Astrocyte (in vitro differentiated cells and primary cell): ENCODE measurements around the gene ZNF787. TPM values are rescaled to one million over a fixed set of nuclear protein-coding genes. Genes with fewer than 3 reads are reported as not detected.
A peak's percentile ranks its signal among the peaks of the same experiment; 100 is the strongest.

ENCODE experiments used
- DNase-seq: peaks from one replicate; pipeline ENCODE4 v3.0.0-alpha.2; 2010; ENCODE audit warnings: low read depth
- FAIRE-seq: peaks from 2 replicates; lab custom pipeline; 2011; peaks lifted over from hg19 to GRCh38; lab: Jason Lieb, UNC
- H2AFZ ChIP-seq: 2 replicates; pipeline ENCODE4 v1.6.0; 2012; ENCODE audit warnings: low read depth, low read length, inconsistent platforms
- H3K27ac ChIP-seq: 2 replicates; pipeline ENCODE4 v1.5.1; 2011; ENCODE audit warnings: low read depth, low read length, inconsistent platforms
- H3K27me3 ChIP-seq: 2 replicates; pipeline ENCODE4 v1.6.0; 2011; ENCODE audit warnings: low read length, inconsistent platforms; ENCODE audit not compliant: insufficient read depth
- H3K36me3 ChIP-seq: 2 replicates; pipeline ENCODE4 v1.5.1; 2011; ENCODE audit warnings: low read length, inconsistent platforms; ENCODE audit not compliant: insufficient read depth
- H3K4me1 ChIP-seq: 2 replicates; pipeline ENCODE4 v1.5.1; 2011; ENCODE audit warnings: low read length, inconsistent platforms; ENCODE audit not compliant: insufficient read depth
- H3K4me2 ChIP-seq: 2 replicates; pipeline ENCODE4 v1.6.0; 2012; ENCODE audit warnings: low read length, inconsistent platforms
- H3K4me3 ChIP-seq: 2 replicates; pipeline ENCODE4 v1.5.1; 2011; ENCODE audit warnings: low read depth, mild to moderate bottlenecking, low read length, inconsistent platforms; ENCODE audit not compliant: insufficient read depth
- H3K79me2 ChIP-seq: 2 replicates; pipeline ENCODE4 v1.6.0; 2012; ENCODE audit warnings: mild to moderate bottlenecking, low read length, inconsistent platforms; ENCODE audit not compliant: insufficient read depth
- H3K9ac ChIP-seq: 2 replicates; pipeline ENCODE4 v1.6.0; 2012; ENCODE audit warnings: mild to moderate bottlenecking, low read length, inconsistent platforms
- H3K9me3 ChIP-seq: 2 replicates; pipeline ENCODE4 v1.5.1; 2012; ENCODE audit warnings: low read depth, mild to moderate bottlenecking, low read length, inconsistent platforms; ENCODE audit not compliant: insufficient read depth
- H4K20me1 ChIP-seq: 2 replicates; pipeline ENCODE4 v1.6.0; 2012; ENCODE audit warnings: low read length, inconsistent platforms; ENCODE audit not compliant: insufficient read depth
- H3K27ac Mint-ChIP-seq: one replicate; pipeline ENCODE4 v1.8.0; 2021; ENCODE audit warnings: mild to moderate bottlenecking, mixed read lengths; ENCODE audit not compliant: unreplicated experiment
- H3K27me3 Mint-ChIP-seq: one replicate; pipeline ENCODE4 v1.8.0; 2021; ENCODE audit warnings: low read depth, mixed read lengths; ENCODE audit not compliant: unreplicated experiment
- H3K36me3 Mint-ChIP-seq: one replicate; pipeline ENCODE4 v1.8.0; 2021; ENCODE audit warnings: low read depth, mixed read lengths; ENCODE audit not compliant: unreplicated experiment
- H3K4me1 Mint-ChIP-seq: one replicate; pipeline ENCODE4 v1.8.0; 2021; ENCODE audit warnings: low read depth, mixed read lengths; ENCODE audit not compliant: unreplicated experiment
- H3K4me3 Mint-ChIP-seq: one replicate; pipeline ENCODE4 v1.8.0; 2021; ENCODE audit warnings: mild to moderate bottlenecking, moderate library complexity, mixed read lengths; ENCODE audit not compliant: unreplicated experiment
- H3K9me3 Mint-ChIP-seq: one replicate; pipeline ENCODE4 v1.8.0; 2021; ENCODE audit warnings: mild to moderate bottlenecking, mixed read lengths; ENCODE audit not compliant: unreplicated experiment
- EZH2 ChIP-seq: IDR thresholded peaks from 2 replicates; pipeline ENCODE4 v1.6.1; 2012; ENCODE audit warnings: mild to moderate bottlenecking, low read length, inconsistent platforms; ENCODE audit not compliant: insufficient read depth
- total RNA-seq: library from RNA; stranded (reverse); gene quantifications from 2 replicates; pipeline ENCODE4 v1.2.1, GENCODE V29; 2021
- TF ChIP-seq, protein P1 (sequence below): IDR thresholded peaks from 2 replicates; pipeline ENCODE4 v1.5.1; 2011; ENCODE audit warnings: low read depth, mild to moderate bottlenecking, inconsistent platforms, low read length, moderate library complexity; ENCODE audit not compliant: insufficient read depth

ZNF787 gene
- total RNA-seq, 1 donor from 2014 or later, result 36.3 TPM

DNA sequence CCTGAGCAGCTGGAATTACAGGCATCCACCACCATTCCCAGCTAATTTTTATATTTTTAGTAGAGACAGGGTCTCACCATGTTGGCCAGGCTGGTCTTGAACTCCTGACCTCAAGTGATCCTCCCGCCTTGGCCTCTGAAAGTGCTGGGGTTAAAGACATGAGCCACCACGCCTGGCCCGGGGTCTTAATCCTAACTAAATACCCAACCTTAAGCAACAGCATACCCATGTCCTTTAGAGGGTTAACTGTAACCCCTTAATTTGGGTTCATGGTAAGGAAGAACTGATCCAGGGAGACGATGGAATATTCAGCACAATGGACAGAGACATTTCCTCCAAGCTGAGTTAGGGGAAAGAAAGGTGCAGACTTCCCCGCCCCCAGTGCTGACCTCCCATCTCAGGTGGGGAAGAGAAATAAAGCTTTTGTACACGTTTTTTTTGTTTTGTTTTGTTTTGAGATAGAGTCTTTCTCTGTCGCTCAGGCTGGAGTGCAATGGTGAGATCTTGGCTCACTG is 46.0 kb upstream of the ZNF787 start:
- Histone ChIP-seq H3K9ac (no peak overlapping the region), H3K27me3 (no peaks in the 10 kb centered on the region), H3K27ac (no peak overlapping the region), H3K4me3 (no peak overlapping the region), H3K4me2 (no peak overlapping the region), H2AFZ (no peak overlapping the region), H3K79me2 (no peaks in the 10 kb centered on the region), H3K36me3 (no peaks in the 10 kb centered on the region), H3K9me3 (no peaks in the 10 kb centered on the region), H3K4me1 (no peaks in the 10 kb centered on the region), H4K20me1 (no peaks in the 10 kb centered on the region)
- Mint-ChIP-seq H3K36me3 (peaks cover 2% of the 10 kb centered on the region), H3K27ac (no peak overlapping the region), H3K27me3 (peaks cover 2% of the 10 kb centered on the region), H3K4me3 (no peak overlapping the region), H3K4me1 (peaks cover 10% of the 10 kb centered on the region), H3K9me3 (no peaks in the 10 kb centered on the region)
- DNase-seq (no peak), FAIRE-seq (no peak)
- TF ChIP-seq, protein P1, sequence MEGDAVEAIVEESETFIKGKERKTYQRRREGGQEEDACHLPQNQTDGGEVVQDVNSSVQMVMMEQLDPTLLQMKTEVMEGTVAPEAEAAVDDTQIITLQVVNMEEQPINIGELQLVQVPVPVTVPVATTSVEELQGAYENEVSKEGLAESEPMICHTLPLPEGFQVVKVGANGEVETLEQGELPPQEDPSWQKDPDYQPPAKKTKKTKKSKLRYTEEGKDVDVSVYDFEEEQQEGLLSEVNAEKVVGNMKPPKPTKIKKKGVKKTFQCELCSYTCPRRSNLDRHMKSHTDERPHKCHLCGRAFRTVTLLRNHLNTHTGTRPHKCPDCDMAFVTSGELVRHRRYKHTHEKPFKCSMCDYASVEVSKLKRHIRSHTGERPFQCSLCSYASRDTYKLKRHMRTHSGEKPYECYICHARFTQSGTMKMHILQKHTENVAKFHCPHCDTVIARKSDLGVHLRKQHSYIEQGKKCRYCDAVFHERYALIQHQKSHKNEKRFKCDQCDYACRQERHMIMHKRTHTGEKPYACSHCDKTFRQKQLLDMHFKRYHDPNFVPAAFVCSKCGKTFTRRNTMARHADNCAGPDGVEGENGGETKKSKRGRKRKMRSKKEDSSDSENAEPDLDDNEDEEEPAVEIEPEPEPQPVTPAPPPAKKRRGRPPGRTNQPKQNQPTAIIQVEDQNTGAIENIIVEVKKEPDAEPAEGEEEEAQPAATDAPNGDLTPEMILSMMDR, result no peak
- TF ChIP-seq EZH2, result no peak

DNA sequence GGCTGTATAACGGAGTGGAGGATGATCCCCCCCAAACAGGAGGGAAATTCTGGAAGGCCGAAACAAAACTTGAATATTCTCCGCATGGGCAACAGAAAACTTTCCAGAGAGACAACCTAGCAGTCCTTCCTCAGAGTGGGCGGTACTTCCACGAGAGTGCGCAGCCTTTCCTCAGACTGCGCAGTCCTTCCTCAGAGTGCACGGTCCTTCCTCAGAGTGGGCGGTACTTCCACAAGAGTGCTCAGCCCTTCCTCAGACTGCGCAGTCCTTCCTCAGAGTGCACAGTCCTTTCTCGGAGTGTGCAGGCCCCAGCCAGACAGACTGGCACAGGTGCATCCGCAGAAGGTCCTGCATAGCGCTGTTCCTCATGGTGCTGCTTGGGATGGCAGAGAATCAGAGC is 42.0 kb upstream of the ZNF787 start:
- Histone ChIP-seq H3K27ac (no peak overlapping the region), H3K36me3 (no peaks in the 10 kb centered on the region), H3K9me3 (peaks cover 3% of the 10 kb centered on the region), H4K20me1 (no peaks in the 10 kb centered on the region), H3K4me2 (no peak overlapping the region), H2AFZ (no peak overlapping the region), H3K4me1 (no peaks in the 10 kb centered on the region), H3K27me3 (no peaks in the 10 kb centered on the region), H3K9ac (no peak overlapping the region), H3K4me3 (no peak overlapping the region), H3K79me2 (no peaks in the 10 kb centered on the region)
- Mint-ChIP-seq H3K4me3 (no peak overlapping the region), H3K27me3 (peaks cover 2% of the 10 kb centered on the region), H3K36me3 (peaks cover 15% of the 10 kb centered on the region), H3K9me3 (no peaks in the 10 kb centered on the region), H3K4me1 (peaks cover 8% of the 10 kb centered on the region), H3K27ac (peak overlapping the region; percentile 34)
- no peak for TF ChIP-seq EZH2
- TF ChIP-seq, protein P1, result no peak
- DNase-seq (no peak), FAIRE-seq (no peak)

DNA sequence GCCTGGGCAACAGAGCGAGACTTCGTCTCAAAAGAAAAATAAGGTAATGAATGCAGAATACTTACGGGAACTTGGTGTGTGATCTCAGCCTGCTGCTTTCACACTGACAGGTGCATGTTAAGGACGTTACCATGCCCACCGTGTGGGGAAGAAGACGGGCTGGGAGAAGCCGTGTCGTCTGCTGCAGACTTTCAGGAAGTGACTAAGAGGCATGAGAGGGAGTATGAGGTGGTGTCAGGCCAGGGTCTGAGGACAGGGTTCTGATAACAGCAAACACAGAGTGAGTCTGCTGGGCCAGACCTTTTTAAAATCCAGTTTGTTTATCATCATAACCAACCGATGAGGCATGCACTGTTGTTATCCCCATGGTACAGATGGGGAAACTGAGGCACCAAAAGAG is 41.2 kb upstream of the ZNF787 start:
- FAIRE-seq, result peak; percentile 9
- peaks cover 8% of the 10 kb centered on the region for H3K4me1 Mint-ChIP-seq
- peaks cover 3% of the 10 kb centered on the region for H3K9me3 ChIP-seq
- no peak overlapping the region for H3K4me3 ChIP-seq
- H4K20me1 ChIP-seq, result no peaks in the 10 kb centered on the region
- no peak overlapping the region for H3K4me3 Mint-ChIP-seq
- H3K79me2 ChIP-seq, result no peaks in the 10 kb centered on the region
- no peak overlapping the region for H3K9ac ChIP-seq
- H3K27ac Mint-ChIP-seq, result peak overlapping the region; percentile 34
- DNase-seq, result peak; percentile 20
- no peaks in the 10 kb centered on the region for H3K9me3 Mint-ChIP-seq
- H3K27me3 Mint-ChIP-seq, result no peaks in the 10 kb centered on the region
- no peak overlapping the region for H3K4me2 ChIP-seq
- no peaks in the 10 kb centered on the region for H3K4me1 ChIP-seq
- no peaks in the 10 kb centered on the region for H3K36me3 ChIP-seq
- TF ChIP-seq EZH2, result no peak
- TF ChIP-seq, protein P1, result no peak
- peaks cover 20% of the 10 kb centered on the region for H3K36me3 Mint-ChIP-seq
- no peak overlapping the region for H3K27ac ChIP-seq
- no peak overlapping the region for H2AFZ ChIP-seq
- H3K27me3 ChIP-seq, result no peaks in the 10 kb centered on the region
